NB4 (cell line): ENCODE results near the gene SCN11A.

Experiments used
- DNase-seq: peaks from one replicate; pipeline ENCODE4 v3.0.0; 2010; ENCODE audit warnings: low read depth
- H3K4me3 ChIP-seq: one replicate; pipeline ENCODE4 v1.5.1; 2011; ENCODE audit warnings: mild to moderate bottlenecking, low read depth, low read length, moderate library complexity
- CTCF ChIP-seq: IDR thresholded peaks from one replicate; pipeline ENCODE4 v1.5.1; 2012; ENCODE audit warnings: low read depth, low read length
- MAX ChIP-seq: IDR thresholded peaks from 2 replicates; pipeline ENCODE4 v1.6.1; 2011; ENCODE audit warnings: low read depth, low read length
- MYC ChIP-seq: IDR thresholded peaks from 2 replicates; pipeline ENCODE4 v1.6.1; 2011; ENCODE audit warnings: low read depth, low read length
- POLR2A ChIP-seq: IDR thresholded peaks from 2 replicates; pipeline ENCODE4 v1.6.1; 2011; ENCODE audit warnings: mild to moderate bottlenecking; ENCODE audit not compliant: insufficient read length; ENCODE audit errors: extremely low read depth

Gene SCN11A

GRCh38 chr3:39013289-39013688 is 38.5 kb downstream of the SCN11A start:
- H3K4me3 ChIP-seq = no peak overlapping the region
- no peak for TF ChIP-seq CTCF
- no peak for TF ChIP-seq MAX
- TF ChIP-seq POLR2A = no peak
- no peak for TF ChIP-seq MYC
- no peak for DNase-seq

- peak; percentile 28 for DNase-seq
- H3K4me3 ChIP-seq = no peak overlapping the region
- TF ChIP-seq POLR2A (no peak), MYC (no peak), MAX (no peak), CTCF (no peak)
Observed at GRCh38 chr3:39011191-39011736, 40.5 kb downstream of the SCN11A start.

GRCh38 chr3:39005295-39005694 is 46.4 kb downstream of the SCN11A start:
- H3K4me3 ChIP-seq = no peak overlapping the region
- DNase-seq = no peak
- TF ChIP-seq MAX (no peak), MYC (no peak), POLR2A (no peak), CTCF (no peak)
